GM19328 (cell line): ENCODE results near the gene KPNA6.
"Not testable (repeated sequence)": the region's sequence is repeated elsewhere in the genome, so short reads cannot be mapped to it uniquely, and the experiment has no call there.

Experiments used
- ATAC-seq: cut with Tn5 transposase; IDR thresholded peaks from one replicate; pipeline ENCODE4 v1.9.1; 2021; ENCODE audit warnings: mild to moderate bottlenecking, moderate library complexity; ENCODE audit not compliant: unreplicated experiment

KPNA6 gene

GRCh38 chr1:32138965-32139364 lies 31.1 kb downstream of the KPNA6 start:
- ATAC-seq = no peak

GRCh38 chr1:32142446-32143301 lies 34.8 kb downstream of the KPNA6 start:
- ATAC-seq = no peak

- not testable (repeated sequence) for ATAC-seq
These were observed 35.4 kb downstream of the KPNA6 start for GRCh38 chr1:32143302-32143695.

- ATAC-seq = no peak
These were observed 36.2 kb downstream of the KPNA6 start for GRCh38 chr1:32144033-32144432.

GRCh38 chr1:32147799-32148198 lies 39.9 kb downstream of the KPNA6 start:
- not testable (repeated sequence) for ATAC-seq

GRCh38 chr1:32150847-32151246 lies 43.0 kb downstream of the KPNA6 start:
- ATAC-seq = no peak

- ATAC-seq = no peak
These were observed 43.5 kb downstream of the KPNA6 start for GRCh38 chr1:32151319-32151787.

GRCh38 chr1:32159189-32159588 lies 51.3 kb downstream of the KPNA6 start:
- ATAC-seq = no peak

GRCh38 chr1:32163405-32163804 lies 55.5 kb downstream of the KPNA6 start:
- no peak for ATAC-seq

- not testable (repeated sequence) for ATAC-seq
These were observed 57.8 kb downstream of the KPNA6 start for GRCh38 chr1:32165633-32166032.

- ATAC-seq = no peak
These were observed 63.1 kb downstream of the KPNA6 start for GRCh38 chr1:32170991-32171390.

GRCh38 chr1:32172621-32173245 lies 64.9 kb downstream of the KPNA6 start:
- ATAC-seq = no peak

GRCh38 chr1:32178380-32179192 lies 70.7 kb downstream of the KPNA6 start:
- ATAC-seq = no peak

- no peak for ATAC-seq
These were observed 71.3 kb downstream of the KPNA6 start for GRCh38 chr1:32179193-32179442.

GRCh38 chr1:32179443-32180185 lies 71.8 kb downstream of the KPNA6 start, which contains the start of gene TXLNA:
TXLNA (plus strand) TSS chr1:32179675; CDS start chr1:32180346, 671 bp downstream.
- peak; percentile 79 for ATAC-seq

- ATAC-seq = no peak
These were observed 72.6 kb downstream of the KPNA6 start for GRCh38 chr1:32180186-32181060.

GRCh38 chr1:32181065-32181464 lies 73.2 kb downstream of the KPNA6 start:
- ATAC-seq = no peak

GRCh38 chr1:32181563-32181962 lies 73.7 kb downstream of the KPNA6 start:
- ATAC-seq = no peak

GRCh38 chr1:32182060-32182459 lies 74.2 kb downstream of the KPNA6 start:
- no peak for ATAC-seq

- ATAC-seq = no peak
These were observed 76.8 kb downstream of the KPNA6 start for GRCh38 chr1:32184650-32185049.
